ENCODE measurements around the gene BBC3. TPM values are rescaled to one million over a fixed set of nuclear protein-coding genes. Genes with fewer than 3 reads are reported as not detected.
"Not testable (repeated sequence)": the region's sequence is repeated elsewhere in the genome, so short reads cannot be mapped to it uniquely, and the experiment has no call there.

Gene BBC3
- 1.7 and 2.3 TPM in 2 replicates for total RNA-seq (2014; rRNA removed; shearing (Covaris generic))

GRCh38 chr19:47230921-47231214 is at the start of gene BBC3:
TSS of gene BBC3 (minus strand) at chr19:47231199. CDS start at chr19:47228431, 2,768 bp downstream.
- H3K36me3 ChIP-seq = no peaks in the 10 kb centered on the region
- H3K27me3 ChIP-seq = peaks cover 8% of the 10 kb centered on the region; the same call in 1 of the 2 replicates
- DNase-seq = no peak
- no peak within 1 kb of the TSS; the same call in 1 of the 2 replicates for H3K27ac ChIP-seq
- H3K9me3 ChIP-seq (replicated peaks) = no peaks in the 10 kb centered on the region
- peaks cover 25% of the 10 kb centered on the region; the same call in 1 of the 2 replicates for H3K4me1 ChIP-seq
- H3K4me3 ChIP-seq = peak within 1 kb of the TSS; percentile 62

- H3K4me3 ChIP-seq = no peak overlapping the region
- no peak overlapping the region for H3K27ac ChIP-seq
- peaks cover 7% of the 10 kb centered on the region; the same call in 1 of the 2 replicates for H3K4me1 ChIP-seq
- DNase-seq = peak; percentile 48 to 63
- H3K9me3 ChIP-seq (replicated peaks) = no peaks in the 10 kb centered on the region
- no peaks in the 10 kb centered on the region for H3K27me3 ChIP-seq
- H3K36me3 ChIP-seq = no peaks in the 10 kb centered on the region
Measured at GRCh38 chr19:47280183-47280797, 49.3 kb upstream of the BBC3 start.

GRCh38 chr19:47276513-47276912 is 45.5 kb upstream of the BBC3 start:
- not testable (repeated sequence) for DNase-seq; H3K36me3 ChIP-seq; H3K27ac ChIP-seq; H3K4me1 ChIP-seq; H3K9me3 ChIP-seq (replicated peaks); H3K27me3 ChIP-seq; H3K4me3 ChIP-seq

- H3K27me3 ChIP-seq = no peaks in the 10 kb centered on the region
- peak overlapping the region; percentile 66 for H3K4me3 ChIP-seq
- H3K4me1 ChIP-seq = peaks cover 9% of the 10 kb centered on the region; the same call in 1 of the 2 replicates
- H3K27ac ChIP-seq = no peak overlapping the region
- no peaks in the 10 kb centered on the region for H3K9me3 ChIP-seq (replicated peaks)
- H3K36me3 ChIP-seq = no peaks in the 10 kb centered on the region
- DNase-seq = no peak
Measured at GRCh38 chr19:47275791-47276461, 44.9 kb upstream of the BBC3 start.

GRCh38 chr19:47274891-47275761 is 44.1 kb upstream of the BBC3 start:
- Histone ChIP-seq H3K4me1 (peaks cover 9% of the 10 kb centered on the region; the same call in 1 of the 2 replicates), H3K27ac (no peak overlapping the region), H3K36me3 (no peaks in the 10 kb centered on the region), H3K9me3 (replicated peaks) (no peaks in the 10 kb centered on the region), H3K27me3 (no peaks in the 10 kb centered on the region), H3K4me3 (peak overlapping the region; percentile 66)
- DNase-seq = peak; percentile 29 to 36

- H3K4me1 ChIP-seq = peaks cover 9% of the 10 kb centered on the region; the same call in 1 of the 2 replicates
- no peaks in the 10 kb centered on the region for H3K27me3 ChIP-seq
- peak within 1 kb of the TSS; percentile 66 for H3K4me3 ChIP-seq
- H3K9me3 ChIP-seq (replicated peaks) = no peaks in the 10 kb centered on the region
- peak; percentile 94 to 97 for DNase-seq
- peak within 1 kb of the TSS; percentile 84 for H3K27ac ChIP-seq
- no peaks in the 10 kb centered on the region for H3K36me3 ChIP-seq
Measured at GRCh38 chr19:47274071-47274890, 43.3 kb upstream of the BBC3 start, which contains the start of gene INAFM1. TSS of gene INAFM1 (plus strand) at chr19:47274885. CDS start at chr19:47274920, 35 bp downstream.

GRCh38 chr19:47273313-47274070 is 42.5 kb upstream of the BBC3 start:
- H3K36me3 ChIP-seq = no peaks in the 10 kb centered on the region
- H3K9me3 ChIP-seq (replicated peaks) = no peaks in the 10 kb centered on the region
- DNase-seq = peak; percentile 96
- peak overlapping the region; percentile 84 for H3K27ac ChIP-seq
- peaks cover 9% of the 10 kb centered on the region; the same call in 1 of the 2 replicates for H3K4me1 ChIP-seq
- H3K27me3 ChIP-seq = no peaks in the 10 kb centered on the region
- peak overlapping the region; percentile 63 for H3K4me3 ChIP-seq

- H3K36me3 ChIP-seq = no peaks in the 10 kb centered on the region
- no peaks in the 10 kb centered on the region for H3K27me3 ChIP-seq
- peak overlapping the region; percentile 84 for H3K27ac ChIP-seq
- H3K4me3 ChIP-seq = peak overlapping the region; percentile 63
- no peak for DNase-seq
- H3K4me1 ChIP-seq = peaks cover 7% of the 10 kb centered on the region; the same call in 1 of the 2 replicates
- H3K9me3 ChIP-seq (replicated peaks) = no peaks in the 10 kb centered on the region
Measured at GRCh38 chr19:47272448-47273312, 41.7 kb upstream of the BBC3 start.

- no peaks in the 10 kb centered on the region for H3K9me3 ChIP-seq (replicated peaks)
- no peak for DNase-seq
- no peak overlapping the region for H3K4me3 ChIP-seq
- 0 out of 2 replicates have a peak, but pooled peaks cover 2% of the 10 kb centered on the region for H3K4me1 ChIP-seq
- H3K36me3 ChIP-seq = no peaks in the 10 kb centered on the region
- H3K27ac ChIP-seq = no peak overlapping the region
- no peaks in the 10 kb centered on the region for H3K27me3 ChIP-seq
Measured at GRCh38 chr19:47271949-47272348, 41.0 kb upstream of the BBC3 start.

GRCh38 chr19:47270408-47270807 is 39.4 kb upstream of the BBC3 start:
- DNase-seq = no peak
- Histone ChIP-seq H3K9me3 (replicated peaks) (no peaks in the 10 kb centered on the region), H3K36me3 (0 out of 2 replicates have a peak, but pooled peaks cover 3% of the 10 kb centered on the region), H3K27me3 (no peaks in the 10 kb centered on the region), H3K4me1 (0 out of 2 replicates have a peak, but pooled peaks cover 2% of the 10 kb centered on the region), H3K4me3 (no peak overlapping the region), H3K27ac (no peak overlapping the region)

GRCh38 chr19:47269596-47269995 is 38.6 kb upstream of the BBC3 start:
- Histone ChIP-seq H3K4me1 (0 out of 2 replicates have a peak, but pooled peaks cover 2% of the 10 kb centered on the region), H3K4me3 (no peak overlapping the region), H3K27ac (no peak overlapping the region), H3K27me3 (no peaks in the 10 kb centered on the region), H3K9me3 (replicated peaks) (no peaks in the 10 kb centered on the region), H3K36me3 (peaks cover 7% of the 10 kb centered on the region)
- DNase-seq = no peak

GRCh38 chr19:47268028-47268427 is 37.0 kb upstream of the BBC3 start:
- 0 out of 2 replicates have a peak, but pooled peaks cover 2% of the 10 kb centered on the region for H3K4me1 ChIP-seq
- H3K36me3 ChIP-seq = peaks cover 7% of the 10 kb centered on the region
- no peak overlapping the region for H3K27ac ChIP-seq
- DNase-seq = no peak
- H3K9me3 ChIP-seq (replicated peaks) = no peaks in the 10 kb centered on the region
- no peak overlapping the region for H3K4me3 ChIP-seq
- no peaks in the 10 kb centered on the region for H3K27me3 ChIP-seq

GRCh38 chr19:47267350-47267759 is 36.4 kb upstream of the BBC3 start:
- no peak for DNase-seq
- Histone ChIP-seq H3K27ac (no peak overlapping the region), H3K27me3 (no peaks in the 10 kb centered on the region), H3K4me1 (no peaks in the 10 kb centered on the region), H3K36me3 (peaks cover 7% of the 10 kb centered on the region), H3K9me3 (replicated peaks) (no peaks in the 10 kb centered on the region), H3K4me3 (no peak overlapping the region)

All from SJCRH30 (cell line).